HG03280 (cell line): ENCODE data around the gene KIF3B.
"Not testable (repeated sequence)": the region's sequence is repeated elsewhere in the genome, so short reads cannot be mapped to it uniquely, and the experiment has no call there.

Source experiments
- ATAC-seq: cut with Tn5 transposase; IDR thresholded peaks from one replicate; pipeline ENCODE4 v1.9.1; 2021; ENCODE audit warnings: mild to moderate bottlenecking, moderate library complexity; ENCODE audit not compliant: unreplicated experiment

KIF3B gene

DNA sequence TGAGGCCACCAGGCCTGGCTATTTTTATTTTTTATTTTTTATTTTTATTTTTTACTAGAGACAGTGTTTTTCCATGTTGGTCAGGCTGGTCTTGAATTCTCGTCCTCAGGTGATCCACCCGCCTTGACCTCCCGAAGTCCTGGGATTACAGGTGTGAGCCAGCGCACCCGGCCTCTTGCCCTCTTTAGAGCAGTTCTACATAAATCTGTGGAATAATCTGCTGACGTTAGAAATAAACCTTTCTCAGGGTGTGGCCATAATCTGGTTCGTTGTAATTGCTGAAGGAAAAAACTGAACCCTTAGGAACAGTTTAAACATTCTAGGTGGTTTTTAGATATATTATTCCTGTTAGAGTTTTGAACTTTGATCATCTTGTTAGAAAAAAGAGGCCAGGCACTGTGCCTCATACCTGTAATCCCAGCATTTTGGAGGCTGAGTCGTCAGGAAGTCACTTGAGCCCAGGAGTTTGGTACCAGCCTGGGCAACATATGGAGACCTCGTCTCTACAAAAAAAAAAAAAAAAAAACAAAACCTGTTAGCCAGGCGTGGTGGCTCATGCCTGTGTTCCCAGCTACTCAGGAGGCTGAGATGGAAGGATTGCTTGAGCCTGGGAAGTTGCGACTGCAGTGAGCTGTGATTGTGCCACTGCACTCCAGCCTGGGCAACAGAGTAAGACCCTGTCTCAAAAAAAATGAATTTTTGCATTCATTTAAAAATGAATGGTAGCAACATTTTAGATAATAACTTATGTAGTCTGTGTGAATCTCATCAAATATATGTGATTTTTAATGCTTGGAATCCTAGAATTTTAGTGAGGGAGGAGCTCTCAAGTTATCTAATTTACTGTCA is 104.9 kb downstream of the KIF3B start:
- no peak for ATAC-seq

- not testable (repeated sequence) for ATAC-seq
Observed at GRCh38 chr20:32383441-32383840, 106.0 kb downstream of the KIF3B start.
